ENCODE data around the gene CHORDC1.
"Not testable (repeated sequence)": the region's sequence is repeated elsewhere in the genome, so short reads cannot be mapped to it uniquely, and the experiment has no call there.

CHORDC1 gene

DNA sequence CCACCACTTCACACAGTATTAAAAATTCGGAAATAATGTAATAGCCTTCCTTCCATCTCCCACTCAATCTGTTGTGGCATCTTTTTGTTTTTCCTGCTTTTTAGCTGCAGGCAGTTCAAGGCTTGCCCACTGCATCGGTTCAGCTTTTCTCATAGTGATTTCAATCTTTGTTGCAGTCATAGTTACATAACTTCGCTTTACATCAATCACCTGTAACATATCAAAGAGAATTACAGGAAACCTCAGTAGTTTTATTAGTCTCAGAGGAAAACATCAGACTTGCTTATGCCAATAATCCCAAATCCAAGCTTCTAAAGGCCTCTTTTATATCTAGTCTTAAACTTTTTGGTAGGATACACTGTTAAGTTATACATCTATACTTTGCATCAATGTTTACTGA is 20.5 kb downstream of the CHORDC1 start:
- intact Hi-C loops (cut with micrococcal nuclease) = no loop called here
- no peak overlapping the region for H3K4me3 Mint-ChIP-seq
- H3K27me3 Mint-ChIP-seq = no peaks in the 10 kb centered on the region
- H3K4me1 Mint-ChIP-seq (ENCODE audit: low read depth) = no peaks in the 10 kb centered on the region
- no peaks in the 10 kb centered on the region for H3K9me3 Mint-ChIP-seq
- H3K27ac Mint-ChIP-seq = no peak overlapping the region
- peaks cover 65% of the 10 kb centered on the region for H3K36me3 Mint-ChIP-seq (ENCODE audit: low read depth)

DNA sequence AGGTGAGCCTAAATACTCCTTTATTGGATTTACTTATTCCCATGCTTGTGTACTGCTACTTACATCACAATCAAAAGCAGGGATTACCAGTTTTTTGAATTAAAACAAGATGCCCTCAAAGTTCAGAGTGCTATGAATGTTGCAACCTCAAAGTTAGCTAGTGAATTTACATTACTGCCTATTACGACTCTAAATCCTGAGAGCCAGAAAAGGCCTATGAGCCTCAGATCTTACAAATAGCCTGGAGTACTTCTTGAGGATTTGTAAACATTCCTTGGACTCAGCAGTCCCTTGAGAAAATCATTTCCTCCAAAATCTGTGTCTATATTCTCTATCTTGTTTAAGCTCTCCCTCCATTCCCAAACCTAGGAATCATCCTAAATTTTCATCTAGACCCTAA is 25.5 kb downstream of the CHORDC1 start:
- peaks cover 37% of the 10 kb centered on the region for H3K36me3 Mint-ChIP-seq (ENCODE audit: low read depth)
- no peaks in the 10 kb centered on the region for H3K4me1 Mint-ChIP-seq (ENCODE audit: low read depth)
- no peak overlapping the region for H3K4me3 Mint-ChIP-seq
- H3K9me3 Mint-ChIP-seq = no peaks in the 10 kb centered on the region
- intact Hi-C loops (cut with micrococcal nuclease) = no loop called here
- no peaks in the 10 kb centered on the region for H3K27me3 Mint-ChIP-seq
- H3K27ac Mint-ChIP-seq = no peak overlapping the region

GRCh38 chr11:90192869-90193582 is 29.8 kb downstream of the CHORDC1 start:
- Mint-ChIP-seq H3K27me3 (no peaks in the 10 kb centered on the region), H3K4me3 (no peak overlapping the region), H3K27ac (no peak overlapping the region), H3K36me3 (ENCODE audit: low read depth) (peaks cover 19% of the 10 kb centered on the region), H3K9me3 (no peaks in the 10 kb centered on the region), H3K4me1 (ENCODE audit: low read depth) (no peaks in the 10 kb centered on the region)
- intact Hi-C loops (cut with micrococcal nuclease) = no loop called here

GRCh38 chr11:90189011-90189410 is 33.8 kb downstream of the CHORDC1 start:
- Mint-ChIP-seq H3K4me3 (no peak overlapping the region), H3K27me3 (no peaks in the 10 kb centered on the region), H3K27ac (no peak overlapping the region), H3K4me1 (ENCODE audit: low read depth) (no peaks in the 10 kb centered on the region), H3K36me3 (ENCODE audit: low read depth) (no peaks in the 10 kb centered on the region), H3K9me3 (no peaks in the 10 kb centered on the region)
- intact Hi-C loops (cut with micrococcal nuclease) = no loop called here

GRCh38 chr11:90187839-90188238 is 35.0 kb downstream of the CHORDC1 start:
- intact Hi-C loops (cut with micrococcal nuclease) = no loop called here
- Mint-ChIP-seq H3K27me3 (no peaks in the 10 kb centered on the region), H3K36me3 (ENCODE audit: low read depth) (no peaks in the 10 kb centered on the region), H3K4me1 (ENCODE audit: low read depth) (no peaks in the 10 kb centered on the region), H3K27ac (no peak overlapping the region), H3K4me3 (no peak overlapping the region), H3K9me3 (no peaks in the 10 kb centered on the region)

DNA sequence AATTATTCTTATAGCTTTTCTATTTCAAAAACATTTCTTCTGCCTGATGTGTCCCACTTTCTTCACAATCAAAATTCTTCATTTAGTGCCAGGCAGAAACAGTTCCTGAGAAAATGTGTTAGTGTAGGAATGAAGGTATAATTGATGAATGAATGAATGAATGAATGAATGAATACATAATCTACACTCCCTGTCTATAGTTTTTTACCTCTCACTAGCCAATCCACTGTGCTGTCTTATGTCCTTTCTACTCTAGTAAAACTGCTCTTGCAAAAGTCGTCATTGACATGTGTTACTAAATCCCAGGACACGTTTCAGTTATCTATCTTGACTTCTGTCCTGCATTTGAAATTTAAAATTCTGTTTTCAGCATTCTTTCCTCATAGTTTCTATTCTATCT is 42.9 kb downstream of the CHORDC1 start:
- intact Hi-C loops (cut with micrococcal nuclease) = no loop called here
- H3K27ac Mint-ChIP-seq = no peak overlapping the region
- no peaks in the 10 kb centered on the region for H3K27me3 Mint-ChIP-seq

GRCh38 chr11:90178751-90179150 is 44.1 kb downstream of the CHORDC1 start:
- Mint-ChIP-seq H3K27me3 (no peaks in the 10 kb centered on the region), H3K36me3 (ENCODE audit: low read depth) (no peaks in the 10 kb centered on the region), H3K27ac (no peak overlapping the region), H3K4me1 (ENCODE audit: low read depth) (no peaks in the 10 kb centered on the region), H3K9me3 (no peaks in the 10 kb centered on the region), H3K4me3 (no peak overlapping the region)
- intact Hi-C loops (cut with micrococcal nuclease) = no loop called here

More for the DNA sequence above, 42.9 kb downstream of the CHORDC1 start:
- Mint-ChIP-seq H3K4me1 (ENCODE audit: low read depth) (no peaks in the 10 kb centered on the region), H3K9me3 (no peaks in the 10 kb centered on the region), H3K36me3 (ENCODE audit: low read depth) (no peaks in the 10 kb centered on the region), H3K4me3 (no peak overlapping the region)

DNA sequence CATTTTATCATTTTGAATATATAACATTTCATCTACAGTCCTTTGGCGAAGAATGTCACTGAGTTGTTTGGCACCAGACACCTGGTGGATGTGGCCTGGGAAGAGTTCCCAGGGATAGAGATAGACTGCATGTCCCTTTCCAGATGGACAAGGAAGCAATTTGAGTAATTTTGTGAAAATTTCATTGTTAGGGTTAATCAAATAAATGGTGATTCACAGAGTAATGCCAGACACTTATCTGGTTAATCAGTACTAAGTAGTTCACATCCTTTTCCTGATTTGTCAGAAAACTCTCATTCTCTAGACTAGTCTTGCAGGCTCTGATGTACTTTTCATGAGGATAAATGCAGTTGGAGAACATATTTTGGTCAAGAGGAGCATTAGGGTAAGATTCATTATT is 46.8 kb downstream of the CHORDC1 start:
- Mint-ChIP-seq H3K27ac (no peak overlapping the region), H3K27me3 (peaks cover 1% of the 10 kb centered on the region), H3K9me3 (no peaks in the 10 kb centered on the region), H3K36me3 (ENCODE audit: low read depth) (no peaks in the 10 kb centered on the region), H3K4me1 (ENCODE audit: low read depth) (no peaks in the 10 kb centered on the region), H3K4me3 (no peak overlapping the region)
- intact Hi-C loops (cut with micrococcal nuclease) = no loop called here

- Mint-ChIP-seq H3K27ac (no peak overlapping the region), H3K9me3 (no peaks in the 10 kb centered on the region), H3K36me3 (ENCODE audit: low read depth) (no peaks in the 10 kb centered on the region), H3K4me1 (ENCODE audit: low read depth) (no peaks in the 10 kb centered on the region), H3K27me3 (peaks cover 1% of the 10 kb centered on the region), H3K4me3 (no peak overlapping the region)
- intact Hi-C loops (cut with micrococcal nuclease) = no loop called here
Observed at GRCh38 chr11:90171359-90171758, 51.5 kb downstream of the CHORDC1 start.

DNA sequence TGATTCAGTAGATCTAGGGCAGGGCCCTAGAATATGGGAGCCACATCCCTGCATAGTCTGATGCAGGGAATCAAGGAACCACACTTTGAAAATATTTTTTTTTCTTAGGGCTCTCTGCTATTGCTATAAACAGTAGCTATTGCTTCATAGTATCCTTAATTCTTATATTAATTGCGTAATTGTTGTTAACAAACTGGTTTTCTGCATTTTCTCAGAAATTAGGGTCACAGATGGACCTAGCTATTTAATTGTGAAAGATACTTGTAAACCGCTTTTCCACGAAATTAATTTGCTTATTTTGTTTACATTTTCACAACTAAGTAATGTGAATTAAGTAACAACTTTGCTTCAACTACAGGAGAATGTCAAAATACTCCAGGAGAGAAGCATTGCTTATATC is 54.3 kb downstream of the CHORDC1 start:
- intact Hi-C loops (cut with micrococcal nuclease) = no loop called here
- no peaks in the 10 kb centered on the region for H3K36me3 Mint-ChIP-seq (ENCODE audit: low read depth)
- no peak overlapping the region for H3K4me3 Mint-ChIP-seq
- no peak overlapping the region for H3K27ac Mint-ChIP-seq
- H3K27me3 Mint-ChIP-seq = peaks cover 1% of the 10 kb centered on the region
- no peaks in the 10 kb centered on the region for H3K4me1 Mint-ChIP-seq (ENCODE audit: low read depth)
- no peaks in the 10 kb centered on the region for H3K9me3 Mint-ChIP-seq

- H3K9me3 Mint-ChIP-seq; H3K36me3 Mint-ChIP-seq (ENCODE audit: low read depth); H3K4me1 Mint-ChIP-seq (ENCODE audit: low read depth); intact Hi-C loops (cut with micrococcal nuclease); H3K27ac Mint-ChIP-seq; H3K4me3 Mint-ChIP-seq; H3K27me3 Mint-ChIP-seq: not testable (repeated sequence)
Observed at GRCh38 chr11:90167704-90168103, 55.1 kb downstream of the CHORDC1 start.

- intact Hi-C loops (cut with micrococcal nuclease); H3K36me3 Mint-ChIP-seq (ENCODE audit: low read depth); H3K9me3 Mint-ChIP-seq; H3K4me3 Mint-ChIP-seq; H3K4me1 Mint-ChIP-seq (ENCODE audit: low read depth); H3K27me3 Mint-ChIP-seq; H3K27ac Mint-ChIP-seq: not testable (repeated sequence)
Observed at GRCh38 chr11:90166982-90167573, 55.8 kb downstream of the CHORDC1 start.
